HepG2 (cell line): ENCODE measurements around the gene HMGCS2. TPM values are rescaled to one million over a fixed set of nuclear protein-coding genes. Genes with fewer than 3 reads are reported as not detected.

ENCODE experiments used
- ADNP ChIP-seq: sonication (generic); formaldehyde crosslinking; IDR thresholded peaks from 2 replicates; pipeline ENCODE4 v1.4.0; 2020; ENCODE audit warnings: missing genetic modification reagents
- ARNT2 ChIP-seq: sonication (generic); formaldehyde crosslinking; IDR thresholded peaks from 2 replicates; pipeline ENCODE4 v1.8.0; 2022; ENCODE audit warnings: mild to moderate bottlenecking, low read depth, missing genetic modification reagents, moderate library complexity
- ATF3 ChIP-seq: sonication (generic); formaldehyde crosslinking; IDR thresholded peaks from 2 replicates; pipeline ENCODE4 v1.4.0; 2020; ENCODE audit warnings: missing genetic modification reagents
- CAMTA2 ChIP-seq: sonication (generic); formaldehyde crosslinking; IDR thresholded peaks from 2 replicates; pipeline ENCODE4 v1.4.0; 2020; ENCODE audit warnings: mild to moderate bottlenecking, missing genetic modification reagents, borderline replicate concordance
- CCAR2 ChIP-seq: fragments of 200-400 bp; formaldehyde crosslinking; optimal IDR thresholded peaks from 2 replicates; pipeline ENCODE3; 2018; ENCODE audit warnings: low read depth, mild to moderate bottlenecking, low read length, moderate library complexity
- GATA4 ChIP-seq: sonication (generic); IDR thresholded peaks from 2 replicates; pipeline ENCODE4 v1.6.1; 2016; ENCODE audit warnings: antibody characterized with exemption, low read depth, borderline replicate concordance
- HHEX ChIP-seq: IDR thresholded peaks from 2 replicates; pipeline ENCODE4 v1.6.1; 2016; ENCODE audit warnings: control low read depth
- KDM6A ChIP-seq: IDR thresholded peaks from 2 replicates; pipeline ENCODE4 v1.6.1; 2016; ENCODE audit warnings: low read depth
- MXD4 ChIP-seq: IDR thresholded peaks from 2 replicates; pipeline ENCODE4 v1.6.1; 2016; ENCODE audit warnings: mild to moderate bottlenecking, missing biosample characterization, missing genetic modification reagents
- NCOA1 ChIP-seq: sonication (generic); formaldehyde crosslinking; IDR thresholded peaks from 2 replicates; pipeline ENCODE4 v1.9.0; 2021; ENCODE audit warnings: missing genetic modification reagents
- NCOR1 ChIP-seq: fragments of 200-600 bp; sonication (generic); IDR thresholded peaks from 2 replicates; pipeline ENCODE4 v1.7.0; 2017; ENCODE audit warnings: antibody characterized with exemption, low read length, borderline replicate concordance
- NFYC ChIP-seq: IDR thresholded peaks from 2 replicates; pipeline ENCODE4 v1.6.1; 2016; ENCODE audit warnings: missing genetic modification reagents, missing compliant biosample characterization
- PBX3 ChIP-seq: sonication (generic); formaldehyde crosslinking; IDR thresholded peaks from 2 replicates; pipeline ENCODE4 v1.8.1; 2023; ENCODE audit warnings: missing genetic modification reagents, inconsistent platforms, borderline replicate concordance
- SAP130 ChIP-seq: IDR thresholded peaks from 2 replicates; pipeline ENCODE4 v1.6.1; 2016; ENCODE audit warnings: low read depth
- SATB2 ChIP-seq: sonication (generic); formaldehyde crosslinking; IDR thresholded peaks from 2 replicates; pipeline ENCODE4 v1.5.0; 2020; ENCODE audit warnings: missing genetic modification reagents
- SKI ChIP-seq: fragments of 450-650 bp; IDR thresholded peaks from one replicate; pipeline ENCODE4 v1.6.1; 2018; ENCODE audit warnings: mild to moderate bottlenecking; ENCODE audit not compliant: partially characterized antibody
- SMAD9 ChIP-seq: sonication (generic); formaldehyde crosslinking; IDR thresholded peaks from 2 replicates; pipeline ENCODE4 v1.5.1; 2020; ENCODE audit warnings: mild to moderate bottlenecking, missing genetic modification reagents
- USF2 ChIP-seq, 2 experiments: sonication (generic) in 1 of 2; formaldehyde crosslinking in 1 of 2; IDR thresholded peaks; 2 replicates each; pipeline versions ENCODE4 v1.5.1 to v1.6.1; 2011 to 2020; ENCODE audit warnings: borderline replicate concordance in 1 of 2, low read depth in 1 of 2, low read length in 1 of 2, mild to moderate bottlenecking in 1 of 2, missing genetic modification reagents in 1 of 2, moderate library complexity in 1 of 2
- YEATS2 ChIP-seq: sonication (generic); formaldehyde crosslinking; IDR thresholded peaks from 2 replicates; pipeline ENCODE4 v1.4.0; 2020; ENCODE audit warnings: missing genetic modification reagents, borderline replicate concordance
- ZNF24 ChIP-seq: fragments of 450-650 bp; IDR thresholded peaks from 2 replicates; pipeline ENCODE4 v1.6.1; 2017; ENCODE audit warnings: antibody characterized with exemption, mild to moderate bottlenecking
- ZNF263 ChIP-seq: sonication (generic); formaldehyde crosslinking; IDR thresholded peaks from 2 replicates; pipeline ENCODE4 v1.4.0; 2020; ENCODE audit warnings: missing genetic modification reagents
- ZNF326 ChIP-seq: sonication (generic); formaldehyde crosslinking; IDR thresholded peaks from 2 replicates; pipeline ENCODE4 v1.4.0; 2020; ENCODE audit warnings: missing genetic modification reagents, borderline replicate concordance
- ZNF572 ChIP-seq: sonication (generic); formaldehyde crosslinking; IDR thresholded peaks from 2 replicates; pipeline ENCODE4 v1.5.1; 2020; ENCODE audit warnings: mild to moderate bottlenecking, missing genetic modification reagents
- ZNF737 ChIP-seq: sonication (generic); formaldehyde crosslinking; IDR thresholded peaks from 2 replicates; pipeline ENCODE4 v1.5.0; 2020; ENCODE audit warnings: missing genetic modification reagents, mild to moderate bottlenecking, borderline replicate concordance
- ZNF768 ChIP-seq: sonication (generic); formaldehyde crosslinking; IDR thresholded peaks from 2 replicates; pipeline ENCODE4 v1.4.0; 2020; ENCODE audit warnings: missing genetic modification reagents
- ZNF790 ChIP-seq: sonication (generic); formaldehyde crosslinking; IDR thresholded peaks from 2 replicates; pipeline ENCODE4 v1.8.0; 2022; ENCODE audit warnings: missing genetic modification reagents, mild to moderate bottlenecking, borderline replicate concordance
- ZNF891 ChIP-seq: sonication (generic); formaldehyde crosslinking; IDR thresholded peaks from 2 replicates; pipeline ENCODE4 v1.5.0; 2020; ENCODE audit warnings: mild to moderate bottlenecking, missing genetic modification reagents
- ZSCAN12 ChIP-seq: sonication (generic); formaldehyde crosslinking; IDR thresholded peaks from 2 replicates; pipeline ENCODE4 v1.9.0; 2021; ENCODE audit warnings: mild to moderate bottlenecking, missing genetic modification reagents
- polyA plus RNA-seq, 8 experiments: library from polyadenylated mRNA; depleted of rRNA in 3 of 8; stranded (reverse) in 7 of 8; unstranded in 1 of 8; fragments of >200 nt; fragmentation: Illumina TruSeq in 4 of 8; extraction: Trizol in 4 of 8; gene quantifications; 2 replicates each; pipeline versions ENCODE4 v1.2.1 to v1.2.3, GENCODE V29; 2011 to 2016; ENCODE audit warnings: low read depth in 4 of 8, missing spikeins in 1 of 8, mixed read lengths in 1 of 8; ENCODE audit not compliant: insufficient read depth in 1 of 8
- total RNA-seq, 5 experiments: library from RNA; depleted of rRNA; stranded (reverse); fragments of >200 nt; fragmentation: Illumina TruSeq; extraction: Trizol; gene quantifications; 2 replicates each; pipeline ENCODE4 v1.2.3, GENCODE V29; 2016; ENCODE audit warnings: low read depth in 1 of 5
- TF ChIP-seq, protein P1 (sequence below): sonication (generic); formaldehyde crosslinking; IDR thresholded peaks from 2 replicates; pipeline ENCODE4 v1.4.0; 2020; ENCODE audit warnings: mild to moderate bottlenecking, missing genetic modification reagents

The HMGCS2 gene
- total and polyA plus RNA-seq, 2 of the 13 experiments (the other 11 are each of a cell fraction or from before 2014, with no cell fraction given) = 0.44 to 1.5 TPM

DNA sequence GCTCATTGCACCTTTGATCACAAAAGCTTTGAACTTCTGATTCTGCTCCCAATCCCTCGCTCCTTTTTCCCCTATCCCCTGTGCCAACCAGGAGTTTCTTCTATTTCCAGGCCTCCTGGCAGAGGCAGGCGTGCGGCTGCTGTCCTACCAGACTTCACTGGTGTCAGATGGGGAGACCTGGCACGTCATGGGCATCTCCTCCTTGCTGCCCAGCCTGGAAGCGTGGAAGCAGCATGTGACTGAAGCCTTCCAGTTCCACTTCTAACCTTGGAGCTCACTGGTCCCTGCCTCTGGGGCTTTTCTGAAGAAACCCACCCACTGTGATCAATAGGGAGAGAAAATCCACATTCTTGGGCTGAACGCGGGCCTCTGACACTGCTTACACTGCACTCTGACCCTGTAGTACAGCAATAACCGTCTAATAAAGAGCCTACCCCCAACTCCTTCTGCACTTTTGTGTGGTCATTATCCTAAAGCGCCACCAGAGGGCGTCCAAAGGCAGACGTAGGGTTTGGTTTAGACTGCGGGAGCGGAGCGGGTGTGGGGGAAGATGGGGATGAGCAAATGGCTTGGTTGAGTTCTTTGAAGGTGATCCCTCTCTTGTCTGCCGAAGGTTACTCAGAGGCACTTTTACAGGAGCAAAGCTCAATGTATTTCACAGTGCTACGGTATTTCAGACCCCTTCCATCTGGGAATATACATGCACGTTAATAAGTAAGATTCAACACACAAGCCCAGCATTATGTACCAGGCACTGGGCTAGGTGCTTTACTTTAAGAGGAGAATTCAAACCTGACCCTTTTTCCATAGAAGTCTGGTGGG, 24.7 kb downstream of the HMGCS2 start (continued):
- TF ChIP-seq NCOR1 (no peak; the same call in 1 of the 2 replicates), ZNF263 (CRISPR knock-in tag) (peak; percentile 86), SKI (no peak), ADNP (CRISPR knock-in tag) (no peak), ATF3 (CRISPR knock-in tag) (no peak), ARNT2 (no peak), HHEX (CRISPR knock-in tag) (no peak), ZNF326 (CRISPR knock-in tag) (no peak), GATA4 (no peak), MXD4 (no peak), ZNF24 (no peak), ZNF572 (CRISPR knock-in tag) (no peak), ZNF790 (CRISPR knock-in tag) (no peak), CCAR2 (no peak), NFYC (CRISPR knock-in tag) (no peak), KDM6A (CRISPR knock-in tag) (no peak), ZNF768 (no peak), YEATS2 (CRISPR knock-in tag) (no peak), ZSCAN12 (CRISPR knock-in tag) (no peak), PBX3 (no peak), SAP130 (CRISPR knock-in tag) (no peak), USF2 (IDR thresholded peaks at IDR 0.05; ENCODE audit: low read depth, low read length) (no peak), USF2 (CRISPR knock-in tag; IDR thresholded peaks at IDR 0.05; ENCODE audit: borderline replicate concordance) (no peak), ZNF737 (CRISPR knock-in tag) (no peak), SMAD9 (CRISPR knock-in tag) (no peak), NCOA1 (CRISPR knock-in tag) (no peak), SATB2 (CRISPR knock-in tag) (no peak; the same call in 1 of the 2 replicates), CAMTA2 (CRISPR knock-in tag) (no peak), ZNF891 (CRISPR knock-in tag) (no peak)
- TF ChIP-seq, protein P1, sequence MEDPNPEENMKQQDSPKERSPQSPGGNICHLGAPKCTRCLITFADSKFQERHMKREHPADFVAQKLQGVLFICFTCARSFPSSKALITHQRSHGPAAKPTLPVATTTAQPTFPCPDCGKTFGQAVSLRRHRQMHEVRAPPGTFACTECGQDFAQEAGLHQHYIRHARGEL (CRISPR knock-in tag) = no peak
